ENCODE data around the gene KRTAP9-9.
"Not testable (repeated sequence)": the region's sequence is repeated elsewhere in the genome, so short reads cannot be mapped to it uniquely, and the experiment has no call there.

The KRTAP9-9 gene

GRCh38 chr17:41231731-41232130 is 23.5 kb upstream of the KRTAP9-9 start:
- TF ChIP-seq CTCF (IDR thresholded peaks at IDR 0.05) (no peak), ZFX (IDR thresholded peaks at IDR 0.05; ENCODE audit: borderline replicate concordance) (no peak)
- no peak overlapping the region for H3K27ac ChIP-seq

GRCh38 chr17:41232399-41233105 is 22.6 kb upstream of the KRTAP9-9 start, which contains the start of gene KRTAP9-3:
TSS of gene KRTAP9-3 (plus strand) at chr17:41232449. CDS start at chr17:41232502, 53 bp downstream.
- not testable (repeated sequence) for H3K27ac ChIP-seq

- not testable (repeated sequence) for H3K27ac ChIP-seq
Observed at GRCh38 chr17:41237116-41237515, 18.1 kb upstream of the KRTAP9-9 start.

- H3K27ac ChIP-seq, result not testable (repeated sequence)
Observed at GRCh38 chr17:41237949-41238437, 17.2 kb upstream of the KRTAP9-9 start, which contains the start of gene KRTAP9-8. TSS of gene KRTAP9-8 (plus strand) at chr17:41237999. CDS start at chr17:41238052, 53 bp downstream.

- not testable (repeated sequence) for H3K27ac ChIP-seq
Observed at GRCh38 chr17:41246995-41247787, 8.0 kb upstream of the KRTAP9-9 start.

- not testable (repeated sequence) for H3K27ac ChIP-seq
Observed at GRCh38 chr17:41249637-41250240, 5.4 kb upstream of the KRTAP9-9 start, which contains the start of gene KRTAP9-4. TSS of gene KRTAP9-4 (plus strand) at chr17:41249687. CDS start at chr17:41249721, 34 bp downstream.

GRCh38 chr17:41251261-41251660 is 3.9 kb upstream of the KRTAP9-9 start:
- no peak overlapping the region for H3K27ac ChIP-seq
- no peak for TF ChIP-seq ZFX (IDR thresholded peaks at IDR 0.05; ENCODE audit: borderline replicate concordance)
- TF ChIP-seq CTCF (IDR thresholded peaks at IDR 0.05), result no peak

- no peak overlapping the region for H3K27ac ChIP-seq
- no peak for TF ChIP-seq CTCF (IDR thresholded peaks at IDR 0.05)
- no peak for TF ChIP-seq ZFX (IDR thresholded peaks at IDR 0.05; ENCODE audit: borderline replicate concordance)
Observed at GRCh38 chr17:41254861-41255260, 323 bp upstream of the KRTAP9-9 start.

GRCh38 chr17:41256291-41256685 is 1.1 kb downstream of the KRTAP9-9 start:
- no peak for TF ChIP-seq CTCF (IDR thresholded peaks at IDR 0.05)
- no peak for TF ChIP-seq ZFX (IDR thresholded peaks at IDR 0.05; ENCODE audit: borderline replicate concordance)
- no peak overlapping the region for H3K27ac ChIP-seq

All from 22Rv1 (cell line).